GM21737 (cell line): ENCODE data around the gene EFCAB12.

ENCODE experiments used
- ATAC-seq: cut with Tn5 transposase; IDR thresholded peaks from one replicate; pipeline ENCODE4 v1.9.1; 2021; ENCODE audit warnings: mild to moderate bottlenecking, moderate library complexity; ENCODE audit not compliant: unreplicated experiment

EFCAB12 gene

DNA sequence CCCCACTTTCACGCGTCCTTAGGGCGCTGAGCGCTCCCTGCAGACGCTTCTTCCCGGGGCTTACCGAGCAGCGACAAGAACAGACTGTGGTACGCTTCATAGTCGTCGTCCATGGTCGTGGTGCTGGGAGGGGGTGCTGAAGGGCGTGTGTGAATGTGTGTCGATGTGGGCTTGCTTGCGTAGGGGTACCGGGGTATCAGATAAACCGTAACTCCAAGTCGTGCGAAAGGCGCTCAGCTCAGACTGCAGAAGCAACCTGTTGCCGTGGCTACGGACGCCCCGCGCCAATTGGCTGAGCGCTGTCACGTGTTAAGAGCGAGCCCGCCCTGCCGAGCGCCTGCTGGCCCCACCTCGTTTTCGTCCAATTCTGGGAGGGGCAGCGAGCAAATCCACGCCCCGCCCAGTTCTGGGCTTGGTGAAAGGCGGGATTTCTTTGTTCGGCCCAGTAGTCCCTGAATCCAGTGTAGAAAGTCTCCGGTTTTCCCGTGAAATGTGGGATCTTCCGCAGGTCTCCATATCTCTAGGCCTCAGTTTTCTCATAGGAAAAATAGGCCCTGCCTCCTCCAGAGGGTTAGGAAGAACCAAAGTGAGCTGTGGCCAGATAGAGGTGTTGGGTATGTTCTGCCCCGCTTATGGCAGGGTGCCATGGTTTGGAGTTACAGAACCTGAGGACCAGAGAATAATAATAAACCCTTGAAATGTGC is at the start of gene EFCAB12:
TSS of gene EFCAB12 (minus strand) at position 261 of the 704 bp plus-strand sequence. CDS start at position 113, 148 bp downstream.
- peak; percentile 82 for ATAC-seq

DNA sequence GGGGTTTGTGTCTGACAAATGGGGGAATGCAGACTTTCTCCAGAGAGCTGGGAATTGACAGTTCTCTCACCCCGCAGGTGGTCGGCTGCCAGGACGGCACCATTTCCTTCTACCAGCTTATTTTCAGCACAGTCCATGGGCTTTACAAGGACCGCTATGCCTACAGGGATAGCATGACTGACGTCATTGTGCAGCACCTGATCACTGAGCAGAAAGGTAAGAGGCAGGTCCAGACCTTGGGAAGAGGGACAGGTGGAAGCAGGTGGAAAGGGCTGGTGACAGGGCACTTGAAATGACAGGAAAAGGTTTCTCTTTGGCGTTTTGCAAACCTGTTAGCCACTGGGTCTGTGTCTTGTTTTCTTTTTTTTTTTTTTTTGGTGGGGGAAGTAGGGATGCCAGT is 48.1 kb upstream of the EFCAB12 start:
- ATAC-seq: no peak

DNA sequence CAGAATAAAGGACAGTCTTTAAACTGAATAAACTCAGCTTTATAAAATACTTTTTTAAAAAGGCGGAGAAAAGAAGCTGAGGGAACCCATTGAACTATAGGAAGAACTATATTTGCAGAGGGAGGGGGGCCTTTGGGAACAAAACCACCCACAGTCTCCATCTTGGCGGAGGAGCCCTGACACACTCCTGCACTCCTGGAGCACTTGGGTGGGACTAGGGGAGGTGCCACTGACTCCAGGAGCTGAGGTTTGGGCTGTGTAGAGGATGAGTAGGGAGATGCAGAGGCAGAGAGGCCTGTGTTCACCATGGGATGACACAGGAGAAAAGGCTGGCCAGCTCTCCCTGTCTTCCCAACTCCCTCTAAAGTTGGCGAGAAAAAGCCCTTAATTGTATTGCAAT is 47.4 kb upstream of the EFCAB12 start:
- ATAC-seq: no peak

DNA sequence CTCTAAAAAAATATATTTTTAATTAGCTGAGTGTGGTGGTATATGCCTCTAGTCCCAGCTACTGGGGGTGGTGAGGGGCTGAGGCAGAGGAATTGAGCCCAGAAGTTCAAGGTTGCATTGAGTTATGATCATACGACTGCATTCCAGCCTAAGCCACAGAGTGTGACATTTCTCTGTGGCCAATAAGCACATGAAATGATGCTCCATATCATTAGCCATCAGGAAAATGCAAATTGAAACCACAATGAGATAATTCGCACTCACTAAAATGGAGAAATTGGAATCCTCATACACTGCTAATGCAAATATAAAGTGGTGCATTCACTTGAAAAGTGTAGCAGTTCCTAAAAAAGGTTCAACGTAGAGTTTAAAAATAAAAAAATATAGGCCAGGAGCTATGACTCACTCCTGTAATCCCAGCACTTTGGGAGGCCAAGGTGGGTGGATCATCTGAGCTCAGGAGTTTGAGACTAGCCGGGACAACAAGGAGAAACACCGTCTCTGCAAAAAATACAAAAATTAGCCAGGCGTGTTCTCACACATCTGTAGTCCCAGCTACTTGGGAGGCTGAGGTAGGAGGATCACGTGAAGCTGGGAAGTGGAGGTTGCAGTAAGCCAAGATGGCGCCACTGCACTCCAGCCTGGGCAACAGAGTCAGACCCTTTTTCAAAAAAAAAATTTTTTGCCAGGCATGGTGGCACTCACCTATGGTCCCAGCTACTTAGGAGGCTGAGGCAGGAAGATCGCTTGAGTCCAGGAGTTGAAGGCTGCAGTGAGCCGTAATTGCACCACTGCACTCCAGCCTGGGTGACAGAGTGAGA is 46.8 kb upstream of the EFCAB12 start:
- ATAC-seq: no peak

DNA sequence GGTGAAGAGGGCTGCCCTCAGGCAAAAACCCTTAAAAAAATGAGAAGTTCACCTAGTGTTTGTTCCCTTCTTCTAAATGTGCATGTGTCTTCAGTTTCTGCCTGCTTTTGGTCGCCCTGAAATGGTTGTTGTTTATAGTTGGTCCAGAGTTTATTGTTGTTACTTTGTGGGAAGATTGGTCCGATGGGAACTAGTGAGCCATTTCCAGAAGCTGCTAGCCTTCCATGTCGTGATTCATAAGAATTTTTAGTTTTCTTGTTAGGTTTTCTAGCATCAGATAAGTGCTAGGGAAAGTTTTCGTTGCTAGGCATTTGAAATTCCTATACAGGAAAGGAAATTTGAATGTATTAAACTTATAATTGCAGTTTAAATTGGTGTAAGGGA is 45.3 kb upstream of the EFCAB12 start:
- no peak for ATAC-seq

DNA sequence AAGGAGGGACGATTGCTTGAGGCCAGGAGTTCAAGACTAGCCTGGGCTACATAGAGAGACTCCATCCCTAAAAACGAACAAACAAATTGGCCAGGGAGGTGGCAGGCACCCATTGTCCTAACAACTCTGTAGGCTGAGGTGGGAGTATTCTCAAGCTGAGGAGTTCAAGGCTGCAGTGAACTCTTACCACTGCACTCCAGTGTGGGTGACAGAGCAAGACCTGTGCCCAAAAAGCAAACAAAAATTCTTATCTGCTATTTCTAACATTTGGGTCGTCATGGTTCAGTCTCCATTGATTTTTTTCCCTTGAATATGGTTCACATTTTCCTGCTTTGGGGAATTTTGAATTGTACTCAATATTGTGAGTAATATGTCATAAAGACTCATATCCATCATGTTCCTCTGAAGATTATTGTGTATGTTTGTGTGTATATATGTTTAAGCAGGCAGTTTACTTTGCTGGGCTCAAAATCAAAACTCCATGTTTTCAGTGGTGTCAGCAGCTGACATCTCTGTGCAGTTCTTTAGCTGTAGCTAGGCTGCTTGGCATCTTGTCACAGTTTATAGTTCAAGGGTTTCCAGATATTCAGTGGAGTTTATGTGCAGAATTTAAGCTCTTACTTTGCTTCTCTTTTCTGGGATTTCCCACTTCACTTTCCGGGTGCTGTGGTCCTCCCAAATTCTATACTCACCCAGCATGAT is 44.8 kb upstream of the EFCAB12 start:
- ATAC-seq: no peak

DNA sequence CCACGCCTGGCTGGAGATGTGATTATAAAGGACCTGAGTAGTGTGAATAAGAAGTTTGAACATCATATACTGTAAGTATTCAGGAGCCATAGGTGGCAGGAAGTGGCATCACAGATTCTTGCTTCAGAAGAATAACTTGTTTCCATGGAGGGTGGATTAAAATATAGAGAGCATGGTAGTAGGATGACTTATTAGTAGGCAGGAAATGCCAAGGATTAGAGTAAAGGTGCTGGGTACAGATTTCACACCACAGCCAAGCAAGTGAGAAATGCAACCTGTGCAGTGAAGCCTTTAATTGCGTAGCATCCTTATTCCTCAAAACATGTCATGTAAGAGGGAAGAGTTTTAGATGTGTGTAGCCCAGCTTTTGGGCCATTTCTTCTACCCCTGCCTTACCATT is 42.4 kb upstream of the EFCAB12 start:
- no peak for ATAC-seq

DNA sequence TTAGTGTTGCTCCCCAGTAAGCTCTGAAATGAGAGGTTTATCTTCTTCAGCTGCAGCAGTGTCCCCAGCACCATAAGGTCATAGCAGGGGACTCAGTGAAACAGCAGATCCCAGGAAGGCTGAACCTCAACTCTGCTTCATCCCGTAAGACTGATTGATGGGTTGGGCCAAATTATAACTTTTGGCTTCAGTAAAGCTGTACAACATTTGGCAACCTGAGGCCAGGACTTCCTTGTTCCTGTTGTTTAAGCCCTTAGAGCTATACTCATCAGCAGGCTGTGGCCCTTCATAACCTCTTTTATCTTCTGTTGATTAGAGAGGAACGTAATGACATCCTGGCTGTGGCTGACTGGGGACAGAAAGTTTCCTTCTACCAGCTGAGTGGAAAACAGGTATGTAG is 40.6 kb upstream of the EFCAB12 start:
- no peak for ATAC-seq

DNA sequence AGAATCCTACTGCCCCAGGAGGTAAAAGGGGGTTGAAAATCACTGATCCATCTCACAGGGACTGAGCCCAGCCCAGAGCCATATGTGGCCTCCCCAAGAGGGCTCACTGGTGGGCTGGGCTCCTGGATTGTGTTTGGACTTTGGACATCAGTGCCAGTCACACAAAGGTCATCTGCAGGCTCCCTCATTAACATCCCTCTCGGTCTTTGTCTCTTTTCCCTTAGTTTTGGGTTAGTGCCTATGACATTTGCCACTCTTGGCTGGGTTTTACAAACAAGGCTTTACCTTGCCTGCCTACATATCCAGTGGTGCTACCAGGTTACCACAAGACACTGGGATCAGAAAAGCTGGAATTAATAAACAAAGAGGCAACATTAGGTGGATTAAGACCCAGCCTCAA is 39.5 kb upstream of the EFCAB12 start:
- no peak for ATAC-seq

DNA sequence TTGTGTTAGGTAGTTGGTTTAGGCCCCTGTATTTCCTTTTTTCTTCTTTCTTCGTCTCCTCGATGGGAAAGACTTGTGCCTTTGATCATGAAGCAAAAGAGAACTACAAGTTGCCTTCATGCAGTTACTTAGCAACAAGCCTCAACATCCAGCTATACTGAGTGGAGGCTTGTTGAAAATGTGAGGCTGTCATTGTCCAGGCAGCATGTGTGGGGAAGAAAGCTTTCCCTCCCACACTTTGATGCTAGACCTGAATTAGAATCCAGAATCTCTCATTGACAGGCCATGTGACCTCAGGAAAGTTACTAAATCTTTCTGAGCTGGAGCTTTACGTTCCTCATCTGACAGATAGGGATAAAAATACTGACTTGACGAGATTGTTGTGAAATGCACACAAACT is 35.3 kb upstream of the EFCAB12 start:
- no peak for ATAC-seq

DNA sequence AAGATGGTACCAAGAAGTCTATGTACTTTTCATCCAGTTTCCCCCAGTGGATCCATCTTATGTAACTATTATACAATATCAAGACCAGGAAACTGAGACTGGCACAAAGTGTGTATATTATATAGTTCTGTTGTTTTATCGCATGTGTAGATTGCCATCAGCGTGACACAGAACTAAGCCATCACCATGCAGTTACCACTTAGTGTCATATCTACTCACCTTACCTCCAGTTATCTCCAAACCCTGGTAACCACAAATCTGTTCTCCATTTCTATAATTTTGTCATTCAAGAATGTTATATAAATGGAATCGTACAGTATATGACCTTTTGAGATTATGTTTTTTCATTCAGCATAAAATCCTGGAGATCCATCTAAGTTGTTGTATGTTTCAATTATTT is 34.7 kb upstream of the EFCAB12 start:
- ATAC-seq: no peak

DNA sequence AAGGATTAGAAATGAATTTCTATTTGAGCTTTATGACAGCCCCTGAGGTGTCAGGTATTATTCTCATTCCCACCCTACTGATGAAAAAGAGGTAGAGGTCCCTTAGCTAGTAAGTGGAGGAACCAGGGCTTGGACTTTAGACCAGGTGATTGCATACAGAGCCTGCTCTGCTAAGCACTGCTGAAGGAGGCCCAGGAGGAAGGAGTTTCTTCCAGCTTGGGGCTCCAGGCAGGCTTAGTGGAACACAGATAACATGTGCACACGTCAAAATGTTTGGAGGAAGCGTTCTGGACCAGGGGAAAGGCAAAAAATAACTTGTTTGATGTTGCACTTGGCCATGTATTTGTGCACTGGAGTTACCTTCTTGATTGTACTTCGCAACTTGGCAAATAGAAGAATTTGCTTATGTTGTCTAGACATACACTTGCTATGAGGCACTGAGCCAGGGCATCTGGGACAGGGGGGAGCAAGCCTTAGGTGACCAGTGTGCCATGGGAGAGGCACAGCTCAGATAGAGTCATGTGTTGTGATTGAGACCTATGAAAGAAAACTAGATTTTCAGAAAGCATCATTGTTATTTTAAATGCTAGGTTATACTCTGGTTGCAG is 34.0 kb upstream of the EFCAB12 start:
- ATAC-seq: no peak

DNA sequence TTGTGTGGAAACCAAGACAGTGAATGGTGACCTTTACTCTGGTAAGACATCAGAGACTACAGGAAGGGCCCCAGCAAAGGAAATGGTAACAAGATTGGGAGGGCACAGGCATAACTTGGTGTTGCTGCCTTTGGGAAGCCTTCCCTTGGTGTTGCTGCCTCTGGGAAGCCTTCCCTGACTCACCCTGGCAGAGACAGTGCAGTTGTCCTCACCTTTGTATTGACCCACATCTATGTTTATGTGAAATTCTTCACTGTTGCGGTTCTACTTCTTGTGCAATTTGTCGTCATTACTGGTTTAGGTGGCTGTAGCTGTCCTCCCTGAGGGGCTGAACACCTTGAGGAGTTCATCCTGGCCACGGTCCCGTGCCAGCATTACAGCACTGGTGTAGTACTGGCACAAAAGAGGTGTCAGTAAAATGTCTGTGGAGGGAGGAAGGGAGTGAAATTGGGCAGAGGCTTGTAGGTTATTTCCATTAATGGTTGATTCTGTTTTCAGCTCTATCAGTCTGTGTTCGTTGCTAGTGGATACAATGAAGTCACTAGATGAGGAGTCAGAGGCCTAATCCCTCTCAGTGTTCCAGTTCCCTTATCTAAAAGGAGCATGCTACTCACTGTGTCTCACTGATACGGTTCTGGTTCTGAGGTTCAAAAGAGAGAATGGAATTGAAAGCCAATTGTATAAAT is 33.2 kb upstream of the EFCAB12 start:
- ATAC-seq: no peak

DNA sequence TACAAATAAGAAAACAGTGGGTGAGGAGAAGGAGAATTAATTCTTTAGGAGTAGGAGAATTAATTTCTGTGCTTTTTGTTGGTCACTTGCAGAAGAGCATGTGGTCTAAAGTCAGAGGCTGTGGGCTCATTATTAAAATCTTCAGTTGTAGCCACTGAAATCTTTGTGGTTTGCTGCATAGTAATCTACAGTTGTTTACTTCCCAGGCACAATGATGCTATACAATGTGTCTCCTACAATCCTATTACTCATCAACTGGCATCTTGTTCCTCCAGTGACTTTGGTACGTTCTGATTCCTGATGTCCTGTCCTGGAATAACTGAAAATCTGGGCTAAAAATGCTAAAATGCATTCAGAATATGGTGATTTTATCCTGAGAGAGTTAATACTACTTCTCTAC is 32.6 kb upstream of the EFCAB12 start:
- peak; percentile 49 for ATAC-seq

DNA sequence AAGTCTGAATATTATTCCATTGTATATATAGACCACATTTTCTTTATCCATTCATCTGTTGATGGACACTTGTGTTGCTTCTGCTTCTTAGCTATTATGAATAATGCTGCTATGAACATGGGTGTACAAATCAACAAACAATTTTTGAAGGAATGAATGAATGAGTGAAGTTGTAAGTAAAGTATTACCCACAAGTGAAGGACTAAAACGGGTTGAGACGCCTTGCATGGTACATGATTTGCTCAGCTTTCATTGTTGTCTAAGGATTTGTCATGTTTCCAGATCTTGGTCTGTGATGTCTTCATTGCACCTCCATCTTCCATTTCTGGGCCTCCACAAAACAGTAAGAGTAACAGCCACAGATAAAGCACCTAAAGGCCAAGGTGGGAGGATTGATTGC is 32.1 kb upstream of the EFCAB12 start:
- no peak for ATAC-seq

DNA sequence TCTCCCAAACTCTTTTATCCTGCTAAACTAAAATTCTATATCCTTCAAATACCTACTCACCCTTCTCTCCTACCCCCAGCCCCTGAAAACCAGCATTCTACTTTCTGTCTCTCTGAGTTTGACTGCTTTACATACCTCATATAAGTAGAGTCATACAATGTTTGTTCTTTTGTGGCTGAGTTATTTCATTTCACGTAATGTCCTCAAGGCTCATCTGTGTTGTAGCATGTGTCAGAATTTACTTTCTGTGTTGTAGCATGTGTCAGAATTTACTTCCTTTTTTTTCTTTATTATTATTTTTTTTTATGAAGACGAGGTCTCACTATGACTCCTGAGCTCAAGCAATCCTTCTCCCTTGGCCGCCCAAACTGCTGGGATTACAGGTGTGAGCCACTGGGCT is 31.7 kb upstream of the EFCAB12 start:
- no peak for ATAC-seq

DNA sequence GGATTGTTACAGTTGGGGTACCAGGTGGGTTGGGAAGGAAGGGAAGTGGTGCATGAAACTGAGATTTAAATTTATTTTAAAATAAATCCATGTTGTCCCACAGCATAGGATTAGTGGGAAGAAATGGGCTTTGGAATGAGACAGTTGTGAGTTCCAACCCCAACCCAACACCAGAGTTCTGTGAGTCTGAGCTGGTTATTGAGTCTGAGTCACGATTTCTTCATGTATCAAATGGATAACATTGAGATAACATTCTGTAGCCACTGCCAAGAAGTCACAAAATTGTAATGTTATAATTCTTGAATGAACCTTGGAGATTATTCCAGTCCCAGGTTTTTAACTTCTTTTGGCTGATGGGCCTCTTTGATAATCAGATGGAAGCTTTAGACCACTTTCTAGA is 25.3 kb upstream of the EFCAB12 start:
- no peak for ATAC-seq

DNA sequence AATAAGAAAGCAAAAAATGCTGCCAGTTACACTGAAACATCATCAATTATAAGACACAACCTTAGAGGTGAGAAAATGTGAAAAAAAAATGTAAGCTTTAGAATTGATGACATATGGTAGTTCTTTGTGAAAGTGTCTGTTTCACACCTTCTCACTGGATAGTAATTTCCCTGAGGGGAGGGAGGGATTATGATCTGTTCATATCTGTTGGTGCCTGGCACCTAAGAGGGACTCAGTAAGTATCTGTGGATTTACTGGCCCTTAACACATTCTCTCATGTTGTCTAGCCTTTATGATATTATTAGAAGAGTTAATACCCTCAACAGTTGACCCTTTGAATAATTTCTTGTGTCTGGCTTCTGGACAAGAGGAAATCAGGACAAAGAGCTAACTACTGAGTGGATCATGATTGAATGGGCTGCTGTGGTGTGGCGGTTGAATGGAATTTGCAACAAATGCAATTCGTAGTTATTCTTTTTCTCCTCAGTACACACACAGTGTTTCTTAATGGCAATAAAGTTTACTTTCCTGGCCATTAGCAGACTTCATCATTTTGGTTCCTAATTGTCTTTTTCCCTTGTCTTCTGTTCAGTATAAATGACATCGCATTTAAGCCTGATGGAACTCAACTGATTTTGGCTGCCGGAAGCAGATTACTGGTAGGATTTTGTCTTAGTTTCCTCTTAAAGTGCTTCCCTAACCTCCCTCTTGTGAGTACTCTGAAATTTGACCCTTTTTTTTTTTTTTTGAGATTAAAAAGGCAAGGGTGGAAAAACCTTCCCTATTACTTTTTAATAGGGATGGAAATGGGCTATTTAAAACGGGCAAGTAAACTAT is 21.1 kb upstream of the EFCAB12 start:
- no peak for ATAC-seq

DNA sequence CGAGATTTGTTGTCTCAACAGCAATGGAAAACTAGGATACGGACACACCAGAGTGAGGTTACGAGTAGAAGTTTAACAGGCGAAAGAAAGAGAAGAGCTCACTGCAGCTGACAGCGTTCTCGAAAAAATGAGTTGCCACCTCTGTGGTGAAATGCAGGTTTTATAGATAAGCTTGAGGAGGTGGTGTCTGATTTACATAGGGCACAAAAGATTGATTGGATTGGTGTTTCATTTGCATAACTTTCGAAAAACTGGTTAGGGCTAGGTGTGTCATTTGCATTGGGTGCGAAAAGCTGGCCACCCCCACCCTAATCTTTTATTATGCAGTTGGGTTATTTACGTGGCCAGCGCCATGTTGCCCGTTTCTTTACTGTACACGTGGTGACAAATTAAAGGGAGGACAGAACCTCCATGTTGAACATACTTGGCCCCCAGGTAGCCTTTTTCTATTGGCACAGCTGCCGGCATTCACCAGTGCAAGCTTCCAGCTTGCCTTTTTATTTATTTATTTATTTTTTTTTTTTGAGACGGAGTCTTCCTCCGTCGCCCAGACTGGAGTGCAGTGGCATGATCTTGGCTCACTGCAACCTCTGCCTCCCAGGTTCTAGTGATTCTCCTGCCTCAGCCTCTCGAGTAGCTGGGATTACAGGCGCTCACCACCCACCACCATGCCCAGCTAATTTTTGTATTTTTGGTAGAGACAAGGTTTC is 19.9 kb upstream of the EFCAB12 start:
- no peak for ATAC-seq
